WTC11 (cell line): ENCODE data around the gene EPS8L2. TPM values are rescaled to one million over a fixed set of nuclear protein-coding genes. Genes with fewer than 3 reads are reported as not detected.

Experiments used
- ATAC-seq: fragments of 200-7000 bp; cut with Tn5 transposase; 2 replicates; pipeline ENCODE4 v1.10.0; 2021; ENCODE audit warnings: mild to moderate bottlenecking, moderate library complexity
- CTCF ChIA-PET: fragments of 300-600 bp; sonication (Branson Sonifier 250); formaldehyde crosslinking; loops from one replicate; lab custom pipeline; 2021; ENCODE audit warnings: antibody characterized with exemption; lab: Charles Lee
- POLR2A ChIA-PET: fragments of 350-600 bp; sonication (Branson Sonifier 250); formaldehyde crosslinking; loops from one replicate; lab custom pipeline; 2021; ENCODE audit warnings: antibody characterized with exemption; lab: Charles Lee
- DNase-seq: peaks from one replicate; pipeline ENCODE4 v3.0.0; 2021; ENCODE audit warnings: low spot score
- H3K27ac Mint-ChIP-seq: 2 replicates; pipeline ENCODE4 v1.8.0; 2021; ENCODE audit warnings: mixed read lengths
- H3K27me3 Mint-ChIP-seq: 2 replicates; pipeline ENCODE4 v1.8.0; 2021; ENCODE audit warnings: low read depth, mild to moderate bottlenecking, moderate library complexity, mixed read lengths
- H3K36me3 Mint-ChIP-seq: 2 replicates; pipeline ENCODE4 v1.8.0; 2021; ENCODE audit warnings: mixed read lengths
- H3K4me1 Mint-ChIP-seq: 2 replicates; pipeline ENCODE4 v1.8.0; 2022; ENCODE audit warnings: mixed read lengths
- H3K4me3 Mint-ChIP-seq: 2 replicates; pipeline ENCODE4 v1.8.0; 2021; ENCODE audit warnings: mild to moderate bottlenecking, moderate library complexity, mixed read lengths
- H3K9me3 Mint-ChIP-seq: 2 replicates; pipeline ENCODE4 v1.8.0; 2021; ENCODE audit warnings: mixed read lengths
- AFF4 ChIP-seq: sonication (generic); formaldehyde crosslinking; IDR thresholded peaks from 2 replicates; pipeline ENCODE4 v1.8.1; 2023; ENCODE audit warnings: mild to moderate bottlenecking, missing genetic modification reagents, borderline replicate concordance
- ATF1 ChIP-seq: sonication (generic); formaldehyde crosslinking; IDR thresholded peaks from 2 replicates; pipeline ENCODE4 v1.8.1; 2023; ENCODE audit warnings: mild to moderate bottlenecking, moderate library complexity, missing genetic modification reagents
- ATF6 ChIP-seq: sonication (generic); formaldehyde crosslinking; IDR thresholded peaks from 2 replicates; pipeline ENCODE4 v1.8.1; 2023; ENCODE audit warnings: mild to moderate bottlenecking, missing genetic modification reagents
- CBFB ChIP-seq: sonication (generic); formaldehyde crosslinking; IDR thresholded peaks from 2 replicates; pipeline ENCODE4 v1.8.1; 2022; ENCODE audit warnings: mild to moderate bottlenecking, low read depth, missing genetic modification reagents
- CDX4 ChIP-seq: fragments of 250-450 bp; sonication (Bioruptor Pico); IDR thresholded peaks from 2 replicates; pipeline ENCODE4 v1.9.0; 2021; ENCODE audit warnings: moderate library complexity, mild to moderate bottlenecking, inconsistent platforms, borderline replicate concordance
- ELF4 ChIP-seq: sonication (generic); formaldehyde crosslinking; IDR thresholded peaks from 2 replicates; pipeline ENCODE4 v1.8.1; 2022; ENCODE audit warnings: low read depth, mild to moderate bottlenecking, moderate library complexity, missing genetic modification reagents
- FOXK1 ChIP-seq: sonication (generic); formaldehyde crosslinking; IDR thresholded peaks from 2 replicates; pipeline ENCODE4 v1.8.0; 2022; ENCODE audit warnings: mild to moderate bottlenecking, moderate library complexity, missing genetic modification reagents
- GTF2I ChIP-seq: fragments of 250-450 bp; sonication (Bioruptor Pico); conservative IDR thresholded peaks from 2 replicates; pipeline ENCODE4 v1.4.0; 2021; ENCODE audit warnings: mild to moderate bottlenecking
- IRF1 ChIP-seq: sonication (generic); formaldehyde crosslinking; IDR thresholded peaks from 2 replicates; pipeline ENCODE4 v1.8.0; 2023; ENCODE audit warnings: missing genetic modification reagents
- JUN ChIP-seq: sonication (generic); formaldehyde crosslinking; IDR thresholded peaks from 2 replicates; pipeline ENCODE4 v1.8.0; 2023; ENCODE audit warnings: mild to moderate bottlenecking, missing genetic modification reagents
- RELA ChIP-seq: sonication (generic); formaldehyde crosslinking; IDR thresholded peaks from 2 replicates; pipeline ENCODE4 v1.8.1; 2022; ENCODE audit warnings: missing genetic modification reagents, mild to moderate bottlenecking, borderline replicate concordance
- ZNF317 ChIP-seq: sonication (generic); formaldehyde crosslinking; IDR thresholded peaks from 2 replicates; pipeline ENCODE4 v1.8.1; 2023; ENCODE audit warnings: low read depth, mild to moderate bottlenecking, moderate library complexity, missing genetic modification reagents, borderline replicate concordance
- ZNF396 ChIP-seq: fragments of 250-450 bp; sonication (Bioruptor Pico); IDR thresholded peaks from 2 replicates; pipeline ENCODE4 v1.8.0; 2021; ENCODE audit warnings: mild to moderate bottlenecking, moderate library complexity, borderline replicate concordance
- ZNF423 ChIP-seq: fragments of 250-450 bp; sonication (Bioruptor Pico); IDR thresholded peaks from 2 replicates; pipeline ENCODE4 v2.1.2; 2022; ENCODE audit warnings: mild to moderate bottlenecking, moderate library complexity
- ZNF425 ChIP-seq: fragments of 250-450 bp; sonication (Bioruptor Pico); conservative IDR thresholded peaks from 2 replicates; pipeline ENCODE4 v1.9.0; 2021; ENCODE audit warnings: mild to moderate bottlenecking
- ZNF671 ChIP-seq: fragments of 250-450 bp; sonication (Bioruptor Pico); IDR thresholded peaks from 2 replicates; pipeline ENCODE4 v1.8.0; 2021; ENCODE audit warnings: mild to moderate bottlenecking
- ZSCAN18 ChIP-seq: fragments of 250-450 bp; sonication (Bioruptor Pico); IDR thresholded peaks from 2 replicates; pipeline ENCODE4 v2.1.2; 2022; ENCODE audit warnings: mild to moderate bottlenecking, moderate library complexity
- total RNA-seq: library from RNA; stranded (reverse); gene quantifications from 3 replicates; pipeline ENCODE4 v1.2.3, GENCODE V29; 2021

The EPS8L2 gene
- total RNA-seq, 1 experiment from 2014 or later, result 51.6 TPM

- Mint-ChIP-seq H3K4me3 (no peak overlapping the region), H3K27me3 (no peaks in the 10 kb centered on the region), H3K4me1 (no peaks in the 10 kb centered on the region), H3K36me3 (peaks cover 19% of the 10 kb centered on the region), H3K27ac (no peak overlapping the region), H3K9me3 (no peaks in the 10 kb centered on the region)
- ChIA-PET POLR2A (no interaction called here), CTCF (no interaction called here)
- ATAC-seq (no peak), DNase-seq (no peak)
- TF ChIP-seq CBFB (CRISPR knock-in tag) (no peak), ZNF396 (CRISPR knock-in tag) (no peak), JUN (CRISPR knock-in tag) (no peak), RELA (CRISPR knock-in tag) (no peak), FOXK1 (no peak), ATF1 (no peak), CDX4 (CRISPR knock-in tag) (no peak), ATF6 (no peak), AFF4 (no peak), ZNF425 (CRISPR knock-in tag) (no peak), ZNF423 (CRISPR knock-in tag) (no peak), ELF4 (no peak), GTF2I (CRISPR knock-in tag) (no peak), ZNF317 (CRISPR knock-in tag) (no peak), ZNF671 (CRISPR knock-in tag) (no peak), ZSCAN18 (no peak), IRF1 (CRISPR knock-in tag) (no peak)
Observed at GRCh38 chr11:769887-770641, 64.0 kb downstream of the EPS8L2 start.
